Femur (tissue), 1 donor: Measurements from ENCODE around the gene ACOXL.
A peak's percentile ranks its signal among the peaks of the same experiment; 100 is the strongest.

Experiments
- DNase-seq: peaks from one replicate; pipeline ENCODE4 v3.0.0-alpha.2; 2017

Gene ACOXL

GRCh38 chr2:110858993-110859701 lies 126.8 kb downstream of the ACOXL start:
- no peak for DNase-seq

DNA sequence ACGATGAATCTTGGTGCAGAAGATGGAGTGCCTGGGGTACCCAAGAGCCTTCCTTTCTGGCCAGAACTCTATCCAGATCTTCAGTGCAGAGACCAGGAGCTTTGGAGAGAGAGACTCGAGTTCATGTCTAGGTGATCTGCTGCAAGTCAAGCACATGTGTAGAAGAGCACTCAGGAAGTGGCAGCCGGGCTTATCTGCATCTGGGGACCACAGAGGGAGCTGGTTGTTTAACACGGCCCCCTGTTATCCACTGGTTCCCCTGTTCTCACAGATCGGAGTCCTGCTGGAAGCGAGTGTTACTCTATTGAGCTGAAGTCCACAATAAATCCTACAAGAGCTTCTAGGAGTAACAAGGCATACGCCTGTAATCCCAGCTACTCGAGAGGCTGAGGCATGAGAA lies 128.3 kb downstream of the ACOXL start:
- no peak for DNase-seq

- no peak for DNase-seq
Observed at GRCh38 chr2:110861616-110862260, 129.4 kb downstream of the ACOXL start.

GRCh38 chr2:110863726-110864125 lies 131.4 kb downstream of the ACOXL start:
- no peak for DNase-seq

DNA sequence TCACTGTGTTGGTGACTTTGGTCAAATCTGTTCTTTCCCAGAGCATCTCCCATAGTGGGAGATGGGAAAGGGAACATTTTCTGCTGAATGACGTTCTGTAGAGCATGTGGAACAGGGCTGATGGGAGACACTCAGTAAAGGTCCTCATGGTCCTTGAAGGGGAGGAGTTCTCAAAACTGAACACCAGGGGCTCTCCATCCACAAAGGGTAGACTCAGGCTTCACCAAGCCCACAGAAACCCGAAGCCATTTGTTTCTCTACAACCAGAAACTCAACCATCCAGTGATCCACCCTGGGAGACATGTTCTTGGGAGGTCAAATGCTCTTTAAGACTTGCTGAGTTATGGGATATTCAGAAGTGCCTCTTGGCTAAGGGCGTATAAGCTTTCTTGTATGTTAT lies 131.8 kb downstream of the ACOXL start:
- DNase-seq = no peak

DNA sequence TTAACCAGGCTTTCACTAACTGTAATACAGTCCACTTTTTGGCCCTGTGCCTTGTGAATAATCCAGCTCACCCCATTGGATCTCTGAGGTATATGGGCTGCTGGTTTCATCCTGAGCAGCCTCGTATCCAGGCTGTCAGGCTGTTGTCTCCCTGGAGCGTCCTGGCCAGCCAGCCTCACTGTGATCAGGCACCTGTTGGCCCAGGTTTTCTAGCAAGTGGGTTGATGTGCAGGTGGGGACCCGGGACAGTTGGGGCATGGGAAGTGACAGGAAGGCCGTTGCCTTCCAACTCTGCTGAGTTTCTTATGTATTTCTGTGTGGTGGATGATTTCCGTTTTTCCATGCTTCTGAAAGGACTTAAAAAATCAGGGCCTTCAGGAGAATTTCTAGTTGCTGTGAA lies 132.4 kb downstream of the ACOXL start:
- no peak for DNase-seq

DNA sequence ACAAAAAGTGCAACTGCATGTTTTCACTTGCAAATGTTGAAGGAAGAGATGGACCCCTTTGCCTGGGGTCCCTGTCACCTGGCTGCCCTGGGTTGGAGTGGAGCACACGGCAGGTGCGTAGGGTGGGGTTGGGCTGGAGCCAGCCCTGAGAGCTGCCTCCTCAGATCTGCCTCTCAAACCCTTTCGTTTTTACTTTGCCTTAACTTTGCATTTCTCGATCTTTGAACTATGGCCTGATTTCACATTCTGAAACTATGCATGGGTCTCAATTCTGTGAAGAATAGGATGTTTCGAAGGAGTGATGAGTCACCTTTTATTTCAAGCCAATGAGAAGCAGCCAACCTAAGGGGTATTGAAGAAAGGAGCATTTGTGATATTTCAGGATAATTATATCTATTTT lies 132.8 kb downstream of the ACOXL start:
- no peak for DNase-seq

- DNase-seq = no peak
Observed at GRCh38 chr2:110866045-110866444, 133.7 kb downstream of the ACOXL start.

DNA sequence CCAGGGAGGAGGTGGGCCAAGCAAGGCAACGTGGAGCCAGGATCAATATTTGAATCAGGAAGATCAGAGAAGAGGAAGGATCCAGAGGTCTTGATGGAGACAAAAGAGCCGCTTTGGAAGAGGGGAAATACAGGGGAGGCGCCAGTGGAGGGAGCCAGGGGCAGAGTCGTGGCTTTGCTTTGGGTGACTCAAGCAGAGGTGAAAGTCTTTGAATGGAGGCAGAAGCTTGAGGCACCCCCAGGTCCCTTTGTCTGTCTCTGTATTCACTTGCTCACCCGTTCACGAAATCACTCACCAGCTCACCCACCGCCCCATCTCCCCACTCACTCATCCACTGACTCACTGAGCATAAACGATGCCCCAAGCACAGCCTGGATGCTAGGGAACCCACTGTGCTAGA lies 134.1 kb downstream of the ACOXL start:
- no peak for DNase-seq

DNA sequence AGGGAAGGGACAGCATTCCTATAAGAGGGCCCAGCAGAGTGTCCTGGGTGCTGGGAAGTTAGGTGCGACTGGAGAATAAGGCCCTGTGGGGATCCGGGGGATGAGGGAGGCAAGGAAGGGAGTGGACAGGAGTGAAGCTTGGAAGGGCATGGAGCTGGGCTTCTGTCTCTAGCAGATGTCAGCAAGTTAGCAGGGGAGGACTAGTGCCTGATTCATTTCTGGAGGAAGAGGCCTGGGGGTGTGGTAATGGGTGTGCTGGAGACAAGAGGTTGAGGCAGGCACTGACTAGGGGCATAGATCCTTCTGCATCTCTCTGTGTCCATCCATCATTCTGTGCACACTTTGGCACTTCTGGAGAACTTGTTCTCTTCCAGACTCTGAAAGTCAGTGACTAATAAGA lies 134.7 kb downstream of the ACOXL start:
- no peak for DNase-seq

- no peak for DNase-seq
Observed at GRCh38 chr2:110868971-110869370, 136.6 kb downstream of the ACOXL start.

DNA sequence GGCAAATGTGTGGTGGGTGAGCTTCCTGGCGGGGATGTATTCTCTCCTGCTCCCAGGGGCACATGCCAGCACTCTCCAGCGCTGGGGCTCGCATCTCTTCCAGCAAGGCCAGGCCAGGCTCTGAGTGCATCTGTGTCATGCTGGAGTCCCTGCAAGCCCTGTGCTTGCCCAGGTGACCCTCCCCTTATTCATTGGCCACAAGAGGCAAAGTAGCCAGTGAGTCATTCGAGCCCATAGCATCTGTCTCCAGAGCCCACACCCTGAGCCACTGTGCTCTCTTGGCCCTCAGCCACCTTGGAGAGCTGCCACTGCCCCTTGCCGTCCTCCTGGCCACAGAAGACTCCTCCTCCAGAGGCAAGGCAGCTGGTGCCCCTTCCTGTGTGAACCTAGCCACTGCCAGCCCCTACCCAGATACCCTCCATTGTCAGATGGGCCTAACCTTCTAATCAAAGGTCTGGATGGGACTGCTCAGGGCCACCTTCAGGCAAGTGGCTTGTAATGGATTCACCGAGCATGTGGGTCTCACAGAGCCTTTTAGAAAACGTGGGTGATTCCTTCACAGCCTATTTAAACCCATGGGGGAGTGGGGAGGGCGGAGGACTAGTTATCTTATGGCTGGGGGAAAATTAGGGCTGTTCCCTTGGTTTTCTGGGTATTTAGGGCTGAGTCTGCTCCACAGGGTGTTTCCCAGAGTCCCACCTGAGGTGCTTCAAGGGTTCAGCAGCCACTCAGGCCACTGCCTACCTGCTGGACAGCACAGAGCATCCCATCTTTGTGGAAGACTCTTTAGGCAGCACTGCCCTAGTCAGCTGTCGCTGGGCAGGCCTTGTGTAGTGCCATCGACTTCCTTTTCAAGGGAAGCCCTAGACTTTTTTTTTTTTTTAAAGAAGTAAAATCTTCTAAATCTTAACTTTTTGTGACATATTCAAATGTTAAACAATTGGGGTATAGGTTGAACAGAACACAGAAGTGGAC lies 137.4 kb downstream of the ACOXL start:
- DNase-seq = peak; percentile 59

- no peak for DNase-seq
Observed at GRCh38 chr2:110870545-110870944, 138.2 kb downstream of the ACOXL start.

DNA sequence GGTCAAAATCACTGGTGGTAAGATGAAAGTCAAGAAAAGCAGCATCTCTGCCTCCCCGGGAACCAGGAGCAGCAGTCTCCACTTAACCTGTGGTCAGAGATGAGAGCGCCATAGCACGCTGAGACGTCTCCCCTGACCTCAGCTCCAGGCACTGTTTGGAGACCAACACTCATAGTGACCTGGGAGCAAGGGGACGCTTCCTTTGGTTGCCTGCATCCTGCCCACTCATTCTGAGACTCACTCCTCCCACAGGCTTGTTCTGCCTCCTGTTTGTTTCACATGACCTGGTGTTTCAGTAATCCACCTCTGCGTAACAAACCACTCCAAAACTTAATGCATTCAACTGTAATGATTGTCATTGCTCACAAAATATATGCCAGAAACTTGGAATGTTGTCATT lies 139.3 kb downstream of the ACOXL start:
- no peak for DNase-seq

GRCh38 chr2:110872521-110872920 lies 140.1 kb downstream of the ACOXL start:
- no peak for DNase-seq

DNA sequence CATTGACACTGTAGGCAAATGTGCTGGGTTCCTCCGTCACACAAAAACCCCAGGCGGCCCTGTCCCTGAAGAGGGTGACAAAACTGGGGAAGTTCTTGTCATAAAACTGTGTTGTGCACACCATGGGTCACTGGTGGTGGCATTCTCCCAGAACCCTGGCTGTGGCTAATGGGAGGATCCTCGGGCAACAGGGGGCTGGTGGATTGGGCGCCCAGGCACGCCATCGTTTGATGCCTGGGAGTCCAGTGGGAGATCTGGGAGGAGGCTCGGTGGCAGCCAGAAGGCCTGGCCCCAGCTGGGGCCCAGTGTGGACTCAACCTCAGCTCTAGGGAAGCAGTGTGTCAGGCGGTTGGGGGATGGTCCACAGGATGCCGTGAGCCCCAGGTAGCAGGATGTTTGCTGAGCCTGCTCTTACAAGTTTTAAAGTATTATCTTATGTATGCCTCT lies 140.7 kb downstream of the ACOXL start:
- DNase-seq = no peak

DNA sequence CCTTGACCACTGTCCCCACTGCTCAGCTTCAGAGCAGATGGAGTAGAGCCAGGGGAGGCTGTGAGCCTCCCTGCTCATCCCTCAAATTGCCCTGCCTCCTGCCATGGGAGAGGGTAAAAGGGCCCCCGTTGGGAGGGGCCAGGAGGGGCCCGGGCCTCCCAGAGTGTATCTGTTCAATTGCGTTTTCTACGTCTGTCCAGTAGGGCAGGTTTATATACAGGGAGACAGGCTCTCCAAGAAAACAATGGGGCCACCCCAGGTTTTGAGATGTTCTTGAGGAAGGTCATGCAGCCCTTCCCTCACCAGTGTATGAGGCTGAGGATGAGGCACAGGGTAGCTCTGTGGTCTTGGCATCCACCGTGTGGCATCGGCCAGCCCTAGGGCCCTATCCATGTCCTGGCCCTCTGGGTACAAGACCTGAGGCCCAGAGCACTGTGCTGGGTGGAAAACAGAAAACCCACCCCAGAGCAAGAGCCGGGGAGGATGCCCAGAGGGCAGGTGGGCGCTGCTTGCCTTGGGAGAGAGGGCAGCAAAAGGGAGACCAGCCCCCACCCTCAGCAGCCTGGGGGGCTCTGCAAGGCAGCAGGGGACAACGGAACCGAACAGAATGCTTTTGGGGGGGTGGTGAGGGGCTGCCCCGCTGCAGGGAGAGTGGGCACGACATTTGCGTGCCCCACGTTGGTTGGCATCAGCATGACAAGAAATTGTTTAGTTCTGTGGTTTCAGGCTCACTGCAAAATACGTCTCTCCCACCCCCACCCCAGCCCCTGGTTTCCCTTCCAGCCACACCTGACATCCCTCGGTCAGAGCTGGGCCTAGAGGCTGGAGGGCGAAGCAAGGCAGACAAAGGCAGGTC lies 141.5 kb downstream of the ACOXL start:
- DNase-seq = no peak

DNA sequence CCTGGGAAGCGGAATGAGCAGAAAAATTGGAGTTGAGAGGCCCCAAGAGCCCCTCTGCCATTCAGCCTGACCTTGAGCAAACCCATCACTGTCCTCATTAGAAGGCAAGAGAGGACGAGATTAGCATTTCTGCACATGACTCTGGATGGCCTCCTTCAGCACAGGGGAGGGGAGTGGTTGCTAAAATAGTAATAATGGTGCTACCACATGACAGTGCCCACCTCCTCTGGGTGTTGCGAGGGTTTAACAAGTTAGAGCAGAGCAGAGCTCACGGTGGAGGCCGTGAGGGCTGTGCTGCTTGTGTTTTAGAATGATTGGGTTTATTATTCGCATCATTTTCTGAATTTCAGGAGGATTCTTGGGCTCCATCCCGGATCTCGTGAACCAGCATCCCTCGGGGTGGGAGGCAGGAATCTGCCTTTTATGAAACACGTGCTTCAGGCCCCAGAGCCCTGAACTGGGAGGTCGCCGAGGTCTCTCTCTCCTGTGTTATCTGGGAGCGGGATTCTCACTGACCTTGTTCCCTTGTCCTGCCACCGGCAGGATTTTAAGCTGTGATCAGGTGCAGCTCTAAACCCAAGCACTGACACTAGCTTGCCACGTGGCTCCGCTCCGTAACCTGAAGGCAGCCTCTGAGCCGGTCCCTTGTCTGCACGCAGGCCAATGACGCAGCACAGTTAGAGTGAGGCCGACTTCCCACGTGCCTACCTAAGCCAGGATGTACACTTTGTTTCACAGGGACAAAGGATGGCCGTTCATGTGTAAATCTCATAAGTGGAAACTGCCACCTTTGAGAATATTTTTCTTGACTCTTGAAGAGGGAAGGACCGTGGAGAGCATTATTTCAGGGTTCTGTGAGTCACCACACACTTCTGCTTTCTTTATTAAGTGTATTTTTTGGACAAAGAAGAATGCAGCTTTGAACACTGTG lies 142.3 kb downstream of the ACOXL start:
- no peak for DNase-seq

DNA sequence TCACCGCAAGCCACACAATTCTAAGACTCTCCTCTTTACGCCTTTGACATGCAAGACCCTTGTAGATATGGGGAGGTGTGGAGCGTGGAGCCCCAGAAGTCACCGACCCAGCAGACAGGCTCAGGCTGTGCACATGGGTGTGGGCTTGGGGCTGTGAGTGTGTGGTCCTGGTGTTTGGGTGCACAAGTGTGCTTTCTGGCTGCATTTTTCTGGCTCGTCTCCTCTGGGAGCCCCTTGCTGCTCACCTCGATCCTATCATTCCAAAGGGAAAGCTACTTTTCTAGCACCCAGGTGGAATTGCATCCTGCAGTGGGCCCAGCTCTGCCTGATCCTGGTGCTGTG lies 143.0 kb downstream of the ACOXL start:
- no peak for DNase-seq

DNA sequence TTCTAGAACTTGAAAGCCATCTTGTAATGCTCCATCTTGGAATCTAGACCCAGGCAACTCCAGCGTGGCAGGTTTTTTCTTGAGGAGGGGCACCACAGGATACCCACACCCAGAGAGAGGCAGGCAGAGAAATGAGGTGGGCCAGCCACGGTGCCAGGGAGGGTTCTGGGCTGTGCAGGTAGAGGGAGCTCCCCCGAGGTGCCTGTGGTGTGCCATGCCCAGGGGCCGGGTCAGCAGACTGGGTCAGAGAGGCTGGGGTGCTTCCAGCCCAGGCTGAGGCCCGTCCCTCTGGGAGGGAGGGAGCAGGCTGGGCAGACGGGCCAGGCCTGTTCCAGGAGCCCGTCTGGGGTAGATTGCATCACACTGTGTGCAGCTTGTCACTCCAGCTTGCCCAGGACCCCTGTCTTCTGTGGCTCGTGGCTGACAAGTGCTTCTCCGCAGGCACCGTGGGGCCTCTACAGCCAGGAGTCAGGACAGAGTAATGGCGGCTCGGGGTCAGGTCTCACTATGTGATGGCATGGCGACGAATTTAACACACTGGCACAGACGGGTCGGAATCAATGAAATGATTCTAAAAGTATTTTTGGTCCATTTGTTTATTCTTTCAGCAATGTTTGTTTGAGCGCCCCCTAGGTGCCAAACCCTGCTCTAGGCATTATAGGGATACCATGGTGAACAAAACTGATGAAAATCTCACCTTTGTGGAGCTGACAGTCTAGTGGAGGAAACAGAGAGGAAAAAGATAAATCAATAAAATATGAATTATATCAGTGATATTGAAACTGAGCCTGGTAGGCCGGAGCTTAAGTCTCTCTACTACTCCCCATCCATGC lies 144.0 kb downstream of the ACOXL start:
- no peak for DNase-seq
